Measurements from ENCODE around the gene ZNF358. TPM values are rescaled to one million over a fixed set of nuclear protein-coding genes. Genes with fewer than 3 reads are reported as not detected.

Gene ZNF358
- total RNA-seq, 1 donor from 2014 or later, result 86.1 TPM

GRCh38 chr19:7521551-7522071 is 5.7 kb downstream of the ZNF358 start:
- no peaks in the 10 kb centered on the region for H3K27me3 Mint-ChIP-seq

GRCh38 chr19:7522072-7522922 is 6.4 kb downstream of the ZNF358 start, which contains the start of gene MCOLN1:
MCOLN1 (plus strand) TSS chr19:7522624; CDS start chr19:7522751, 127 bp downstream.
- Mint-ChIP-seq H3K9me3 (ENCODE audit: low read depth) (no peaks in the 10 kb centered on the region), H3K4me3 (ENCODE audit: low read depth) (peak within 1 kb of the TSS; percentile 76), H3K36me3 (ENCODE audit: insufficient read depth) (peaks cover 11% of the 10 kb centered on the region), H3K27me3 (no peaks in the 10 kb centered on the region), H3K4me1 (ENCODE audit: low read depth) (peaks cover 12% of the 10 kb centered on the region), H3K27ac (peak within 1 kb of the TSS; percentile 41)
- TF ChIP-seq CTCF (IDR thresholded peaks at IDR 0.05; ENCODE audit: unreplicated experiment), result no peak
- DNase-seq (ENCODE audit: low spot score, unreplicated experiment), result peak; percentile 100

More at GRCh38 chr19:7521551-7522071, 5.7 kb downstream of the ZNF358 start:
- no peak for DNase-seq (ENCODE audit: low spot score, unreplicated experiment)
- no peaks in the 10 kb centered on the region for H3K9me3 Mint-ChIP-seq (ENCODE audit: low read depth)
- H3K4me1 Mint-ChIP-seq (ENCODE audit: low read depth), result peaks cover 18% of the 10 kb centered on the region
- peak overlapping the region; percentile 19 for H3K27ac Mint-ChIP-seq
- peaks cover 11% of the 10 kb centered on the region for H3K36me3 Mint-ChIP-seq (ENCODE audit: insufficient read depth)
- TF ChIP-seq CTCF (IDR thresholded peaks at IDR 0.05; ENCODE audit: unreplicated experiment), result no peak
- peak overlapping the region; percentile 75 for H3K4me3 Mint-ChIP-seq (ENCODE audit: low read depth)

- Mint-ChIP-seq H3K27ac (peak overlapping the region; percentile 41), H3K9me3 (ENCODE audit: low read depth) (no peaks in the 10 kb centered on the region), H3K36me3 (ENCODE audit: insufficient read depth) (peaks cover 10% of the 10 kb centered on the region), H3K4me1 (ENCODE audit: low read depth) (peaks cover 8% of the 10 kb centered on the region), H3K27me3 (no peaks in the 10 kb centered on the region), H3K4me3 (ENCODE audit: low read depth) (peak overlapping the region; percentile 76)
- no peak for TF ChIP-seq CTCF (IDR thresholded peaks at IDR 0.05; ENCODE audit: unreplicated experiment)
- no peak for DNase-seq (ENCODE audit: low spot score, unreplicated experiment)
Measured at GRCh38 chr19:7522923-7523667, 7.2 kb downstream of the ZNF358 start.

- no peak for DNase-seq (ENCODE audit: low spot score, unreplicated experiment)
- Mint-ChIP-seq H3K4me3 (ENCODE audit: low read depth) (no peak overlapping the region), H3K9me3 (ENCODE audit: low read depth) (no peaks in the 10 kb centered on the region), H3K36me3 (ENCODE audit: insufficient read depth) (peaks cover 2% of the 10 kb centered on the region), H3K27ac (no peak overlapping the region), H3K27me3 (no peaks in the 10 kb centered on the region), H3K4me1 (ENCODE audit: low read depth) (peaks cover 8% of the 10 kb centered on the region)
- TF ChIP-seq CTCF (IDR thresholded peaks at IDR 0.05; ENCODE audit: unreplicated experiment), result no peak
Measured at GRCh38 chr19:7524523-7524922, 8.6 kb downstream of the ZNF358 start.

All from progenitor cell of endocrine pancreas (in vitro differentiated cells).